Measurements from ENCODE around the gene BRIP1. TPM values are rescaled to one million over a fixed set of nuclear protein-coding genes. Genes with fewer than 3 reads are reported as not detected.

The BRIP1 gene
- total RNA-seq, 3 donors from 2014 or later = 0.89 to 7.4 (median 3.2) TPM

DNA sequence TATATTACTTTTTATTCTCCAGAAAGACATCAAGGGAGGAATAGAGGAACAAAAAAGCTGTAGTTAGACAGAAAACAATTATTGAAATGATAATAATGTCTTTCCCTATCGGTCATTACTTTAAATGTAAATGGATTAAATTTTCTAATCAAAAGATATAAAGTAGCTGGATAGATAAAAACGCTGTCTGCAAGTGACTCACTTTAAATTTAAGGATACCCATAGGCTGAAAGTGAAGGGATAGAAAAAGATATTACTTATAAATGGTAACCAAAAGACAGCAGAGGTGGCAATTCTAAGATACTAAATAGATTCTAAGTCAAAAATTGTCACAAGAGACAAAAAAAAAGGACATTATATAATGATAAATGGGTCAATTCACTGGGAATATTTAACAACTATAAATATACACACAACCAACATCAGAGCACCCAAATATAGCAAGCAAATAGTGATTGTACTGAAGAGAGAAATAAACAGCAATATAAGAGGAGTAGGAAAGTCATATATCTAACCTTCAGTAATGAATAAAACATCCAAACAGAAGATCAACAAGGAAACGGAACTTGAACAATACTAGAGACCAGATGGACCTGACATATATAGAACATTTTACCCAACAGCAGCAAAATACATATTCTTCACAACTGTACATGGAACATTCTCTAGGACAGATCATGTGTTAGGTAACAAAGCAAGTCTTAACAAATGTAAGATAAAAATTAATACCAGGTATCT, 116.9 kb downstream of the BRIP1 start:
- TF ChIP-seq, protein P1, sequence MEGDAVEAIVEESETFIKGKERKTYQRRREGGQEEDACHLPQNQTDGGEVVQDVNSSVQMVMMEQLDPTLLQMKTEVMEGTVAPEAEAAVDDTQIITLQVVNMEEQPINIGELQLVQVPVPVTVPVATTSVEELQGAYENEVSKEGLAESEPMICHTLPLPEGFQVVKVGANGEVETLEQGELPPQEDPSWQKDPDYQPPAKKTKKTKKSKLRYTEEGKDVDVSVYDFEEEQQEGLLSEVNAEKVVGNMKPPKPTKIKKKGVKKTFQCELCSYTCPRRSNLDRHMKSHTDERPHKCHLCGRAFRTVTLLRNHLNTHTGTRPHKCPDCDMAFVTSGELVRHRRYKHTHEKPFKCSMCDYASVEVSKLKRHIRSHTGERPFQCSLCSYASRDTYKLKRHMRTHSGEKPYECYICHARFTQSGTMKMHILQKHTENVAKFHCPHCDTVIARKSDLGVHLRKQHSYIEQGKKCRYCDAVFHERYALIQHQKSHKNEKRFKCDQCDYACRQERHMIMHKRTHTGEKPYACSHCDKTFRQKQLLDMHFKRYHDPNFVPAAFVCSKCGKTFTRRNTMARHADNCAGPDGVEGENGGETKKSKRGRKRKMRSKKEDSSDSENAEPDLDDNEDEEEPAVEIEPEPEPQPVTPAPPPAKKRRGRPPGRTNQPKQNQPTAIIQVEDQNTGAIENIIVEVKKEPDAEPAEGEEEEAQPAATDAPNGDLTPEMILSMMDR (IDR thresholded peaks at IDR 0.05) = no peak
- no peaks in the 10 kb centered on the region for H3K36me3 ChIP-seq (ENCODE audit: low read depth)
- no peak for DNase-seq
- no peaks in the 10 kb centered on the region for H3K9me3 ChIP-seq
- intact Hi-C loops (cut with DNase I, micrococcal nuclease) = no loop called here
- H3K4me1 ChIP-seq (ENCODE audit: low read depth) = no peaks in the 10 kb centered on the region
- no peak overlapping the region for H3K4me3 ChIP-seq
- ATAC-seq = no peak

DNA sequence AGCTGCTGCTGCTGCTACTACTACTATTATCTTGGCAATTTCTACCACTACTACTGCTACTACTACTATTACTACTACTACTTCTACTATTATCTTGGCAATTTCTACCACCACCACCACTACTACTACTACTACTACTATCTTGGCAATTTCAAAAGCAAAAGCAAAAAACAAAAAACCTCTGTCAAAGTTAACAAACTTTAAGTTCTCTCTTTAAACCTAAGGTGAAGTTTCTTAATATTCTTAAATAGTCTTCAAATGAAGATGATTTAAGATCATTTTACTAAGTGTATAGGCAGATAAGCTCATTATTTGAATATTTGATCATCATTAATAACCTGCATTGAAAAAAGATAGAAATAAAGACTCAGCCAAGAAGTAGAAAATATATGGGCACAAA, 118.5 kb downstream of the BRIP1 start:
- Histone ChIP-seq H3K9me3 (no peaks in the 10 kb centered on the region), H3K4me3 (no peak overlapping the region), H3K4me1 (ENCODE audit: low read depth) (no peaks in the 10 kb centered on the region), H3K36me3 (ENCODE audit: low read depth) (no peaks in the 10 kb centered on the region)
- DNase-seq (no peak), ATAC-seq (no peak)
- intact Hi-C loops (cut with DNase I, micrococcal nuclease) = no loop called here
- TF ChIP-seq, protein P1 (IDR thresholded peaks at IDR 0.05) = no peak

DNA sequence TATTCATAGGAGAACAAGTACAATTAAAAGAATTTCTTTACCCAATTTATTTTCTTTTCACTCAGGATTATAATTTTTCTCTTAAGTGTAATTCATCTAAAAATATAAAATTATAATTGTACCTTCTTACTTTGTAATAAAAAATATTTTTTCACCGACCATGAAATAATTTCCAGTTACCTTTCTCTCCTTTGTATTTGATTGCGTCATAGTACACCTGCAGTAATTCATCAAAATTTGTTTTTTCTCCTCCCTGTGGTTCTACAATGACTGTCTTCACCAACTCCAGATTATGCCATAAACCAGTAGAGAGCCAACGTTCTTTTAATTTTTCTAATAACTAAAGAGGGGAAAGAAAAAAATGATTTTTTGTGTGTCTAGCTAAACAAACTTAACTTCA, 119.1 kb downstream of the BRIP1 start:
- no peaks in the 10 kb centered on the region for H3K9me3 ChIP-seq
- no peaks in the 10 kb centered on the region for H3K4me1 ChIP-seq (ENCODE audit: low read depth)
- H3K4me3 ChIP-seq = no peak overlapping the region
- no peak for DNase-seq
- intact Hi-C loops (cut with DNase I, micrococcal nuclease) = no loop called here
- H3K36me3 ChIP-seq (ENCODE audit: low read depth) = no peaks in the 10 kb centered on the region
- TF ChIP-seq, protein P1 (IDR thresholded peaks at IDR 0.05) = no peak
- ATAC-seq = no peak

DNA sequence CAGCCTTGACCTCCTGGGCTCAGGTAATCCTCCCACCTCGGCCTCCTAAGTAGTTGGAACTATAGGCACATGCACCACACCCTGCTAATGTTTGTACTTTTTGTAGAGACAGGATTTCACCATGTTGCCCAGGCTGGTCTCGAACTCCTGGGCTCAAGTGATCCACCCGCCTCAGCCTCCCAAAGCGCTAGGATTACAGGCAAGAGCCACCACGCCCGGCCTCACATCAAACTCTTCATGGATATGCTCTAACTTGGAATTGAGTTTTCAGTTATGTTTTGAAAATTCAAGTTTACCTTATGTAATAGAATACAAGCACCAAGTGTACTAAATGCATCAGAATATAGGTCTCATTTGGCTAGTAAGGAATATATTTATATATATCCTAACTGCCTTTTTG, 119.6 kb downstream of the BRIP1 start:
- Histone ChIP-seq H3K9me3 (no peaks in the 10 kb centered on the region), H3K36me3 (ENCODE audit: low read depth) (no peaks in the 10 kb centered on the region), H3K4me3 (no peak overlapping the region), H3K4me1 (ENCODE audit: low read depth) (no peaks in the 10 kb centered on the region)
- ATAC-seq = no peak
- intact Hi-C loops (cut with DNase I, micrococcal nuclease) = no loop called here
- no peak for DNase-seq
- TF ChIP-seq, protein P1 (IDR thresholded peaks at IDR 0.05) = no peak

DNA sequence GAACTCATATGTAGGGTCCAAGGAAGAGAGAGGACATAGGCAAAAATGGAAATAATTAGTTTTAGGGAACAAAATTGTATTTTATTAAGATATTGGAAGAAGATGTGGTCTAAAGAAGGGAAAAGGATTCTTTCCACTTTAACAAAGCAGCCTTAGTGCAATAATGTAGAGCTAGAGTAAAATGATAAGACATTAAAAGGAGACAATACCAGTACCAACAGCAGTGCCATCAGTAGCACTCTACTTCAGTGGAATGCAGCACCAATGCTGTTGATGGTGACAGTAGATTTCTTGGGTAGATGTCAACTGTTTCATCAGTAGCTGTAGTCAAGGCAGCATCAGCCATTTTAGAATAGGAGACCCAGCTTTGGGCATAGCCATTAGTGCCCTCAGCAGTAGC, 124.3 kb downstream of the BRIP1 start:
- Histone ChIP-seq H3K36me3 (ENCODE audit: low read depth) (no peaks in the 10 kb centered on the region), H3K4me3 (no peak overlapping the region), H3K9me3 (peaks cover 8% of the 10 kb centered on the region), H3K4me1 (ENCODE audit: low read depth) (no peaks in the 10 kb centered on the region)
- TF ChIP-seq, protein P1 (IDR thresholded peaks at IDR 0.05) = no peak
- intact Hi-C loops (cut with DNase I, micrococcal nuclease) = no loop called here
- no peak for DNase-seq
- no peak for ATAC-seq

Measured in mucosa of descending colon (tissue), 3 donors.